ENCODE data around the gene TSPAN16. TPM values are rescaled to one million over a fixed set of nuclear protein-coding genes. Genes with fewer than 3 reads are reported as not detected.
A peak's percentile ranks its signal among the peaks of the same experiment; 100 is the strongest.

Gene TSPAN16
- total RNA-seq, 3 donors from 2014 or later (not counting 1 experiment from before 2014, with no cell fraction given), result not detected

DNA sequence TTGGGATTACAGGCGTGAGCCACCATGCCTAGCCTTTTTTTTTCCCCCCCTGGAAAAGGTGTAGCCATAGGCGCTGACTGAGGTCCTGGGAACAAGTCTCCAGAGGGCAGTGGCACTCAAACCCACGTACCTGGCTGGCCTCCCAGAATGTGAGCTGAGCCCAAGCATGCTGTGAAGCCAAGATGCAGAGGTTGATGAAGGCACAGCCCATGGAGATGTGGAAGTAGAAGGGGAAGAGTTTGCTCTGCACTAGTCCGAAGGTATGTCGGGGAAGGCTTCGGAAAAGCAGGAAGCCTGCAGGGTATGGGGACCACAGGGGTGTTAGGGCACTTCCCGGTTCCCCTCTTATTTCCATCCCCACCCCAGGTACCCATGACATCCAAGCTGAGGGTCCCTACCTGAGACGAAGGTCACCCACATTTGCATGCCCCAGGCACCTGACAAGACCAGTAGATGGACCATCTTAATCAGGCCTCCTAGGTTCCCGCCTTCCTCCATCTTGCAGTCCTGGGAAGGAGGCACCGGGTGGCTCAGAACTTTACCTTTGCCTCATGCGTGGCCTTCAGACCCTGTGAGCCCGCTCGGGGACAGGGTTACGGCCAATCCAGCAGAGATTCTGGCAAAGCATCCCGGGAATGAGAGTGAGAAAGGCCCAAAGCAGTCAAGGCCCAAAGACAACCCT lies 49.3 kb downstream of the TSPAN16 start:
- 74% methylated on average over 15 of the region's 15 CpGs for WGBS (ENCODE audit: insufficient coverage)

DNA sequence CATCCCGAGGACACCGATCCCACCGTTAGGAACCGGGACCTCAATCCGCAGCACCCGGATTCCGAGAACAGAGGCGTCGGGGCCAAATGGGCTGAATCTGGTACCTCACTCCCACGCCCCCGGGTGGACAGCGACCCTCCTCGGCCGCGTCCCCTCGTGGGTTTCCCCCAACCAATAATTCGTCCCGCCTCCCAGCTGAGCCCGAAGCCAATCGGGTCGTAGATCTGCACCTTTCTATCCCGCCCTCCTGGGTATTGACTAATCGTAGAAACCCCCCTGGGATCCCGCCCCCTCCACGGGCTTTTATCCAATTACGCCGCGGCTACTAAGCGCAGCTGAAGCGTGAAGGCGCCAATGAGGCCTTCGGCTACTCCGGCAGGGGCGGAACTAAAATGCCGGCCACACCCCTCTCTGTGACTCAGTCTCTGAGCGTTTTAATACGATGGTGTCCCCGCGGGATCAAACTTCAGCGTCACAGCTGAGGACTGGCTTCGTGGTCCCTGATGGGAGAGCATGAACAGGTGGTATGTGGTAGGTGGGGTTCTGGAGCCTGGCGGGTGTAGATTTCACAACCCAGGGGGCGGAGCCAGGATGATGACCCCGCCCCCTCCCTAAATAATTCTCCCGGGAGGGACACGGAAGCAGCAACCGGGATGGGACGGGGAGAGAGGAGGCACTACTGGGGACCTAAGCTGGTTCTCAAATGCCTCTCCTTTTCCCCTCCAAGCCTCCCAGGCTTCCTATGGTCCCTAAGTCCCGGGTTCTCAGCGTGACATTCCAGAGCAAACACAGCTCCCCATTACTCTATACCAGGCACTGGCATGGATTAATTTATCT lies 50.4 kb downstream of the TSPAN16 start, which contains the start of the genes CCDC159 and TMEM205:
CCDC159 (plus strand) TSS at position 416 of the 837 bp plus-strand sequence; CDS start at position 504, 88 bp downstream.
TMEM205 (minus strand) TSS at position 165 of the 837 bp plus-strand sequence. CDS start 649 bp downstream, outside the sequence.
- Histone ChIP-seq H3K9me3 (ENCODE audit: control insufficient read depth, insufficient read depth, low read length) (no peaks in the 10 kb centered on the region), H3K27me3 (ENCODE audit: control insufficient read depth, insufficient read depth, low read length) (no peaks in the 10 kb centered on the region), H3K4me1 (ENCODE audit: control insufficient read depth, insufficient read depth, low read length) (peaks cover 21% of the 10 kb centered on the region), H3K4me3 (ENCODE audit: low read length) (peak within 1 kb of the TSS; percentile 96), H3K27ac (ENCODE audit: low read length) (peak within 1 kb of the TSS; percentile 91), H3K36me3 (ENCODE audit: control insufficient read depth, insufficient read depth, low read length) (no peaks in the 10 kb centered on the region)
- no peaks in the 10 kb centered on the region for H3K36me3 Mint-ChIP-seq
- peak; percentile 92 to 98 (median 93) for ATAC-seq
- TF ChIP-seq CTCF (IDR thresholded peaks at IDR 0.05), result no peak
- H3K27ac Mint-ChIP-seq, result peak within 1 kb of the TSS; percentile 98
- peak; percentile 97 to 98 for DNase-seq
- intact Hi-C loops (cut with micrococcal nuclease), result loop anchor here (1.0 kb wide), 5 partner anchors 9 to 159 kb away; partner anchors contain the start of genes ODAD3, PLPPR2, PRKCSH and ZNF653
- no peaks in the 10 kb centered on the region for H3K9me3 Mint-ChIP-seq
- no peaks in the 10 kb centered on the region for H3K27me3 Mint-ChIP-seq (ENCODE audit: low read depth in 2 of 2)
- WGBS (ENCODE audit: insufficient coverage), result under 1% methylated on average over 50 of the region's 50 CpGs
- H3K4me1 Mint-ChIP-seq, result peaks cover 18 to 32% of the 10 kb centered on the region in 2 donors
- peak within 1 kb of the TSS; percentile 99 for H3K4me3 Mint-ChIP-seq

More for the DNA sequence above, 49.3 kb downstream of the TSPAN16 start:
- intact Hi-C loops (cut with micrococcal nuclease), result no loop called here
- H3K4me3 Mint-ChIP-seq, result peak overlapping the region; percentile 99
- Histone ChIP-seq H3K27me3 (ENCODE audit: control insufficient read depth, insufficient read depth, low read length) (no peaks in the 10 kb centered on the region), H3K4me3 (ENCODE audit: low read length) (peak overlapping the region; percentile 96), H3K36me3 (ENCODE audit: control insufficient read depth, insufficient read depth, low read length) (no peaks in the 10 kb centered on the region), H3K9me3 (ENCODE audit: control insufficient read depth, insufficient read depth, low read length) (no peaks in the 10 kb centered on the region), H3K27ac (ENCODE audit: low read length) (no peak overlapping the region), H3K4me1 (ENCODE audit: control insufficient read depth, insufficient read depth, low read length) (peaks cover 21% of the 10 kb centered on the region)
- TF ChIP-seq CTCF (IDR thresholded peaks at IDR 0.05), result no peak
- H3K27ac Mint-ChIP-seq, result peak overlapping the region; percentile 98
- H3K4me1 Mint-ChIP-seq, result peaks cover 18 to 32% of the 10 kb centered on the region in 2 donors
- no peaks in the 10 kb centered on the region for H3K36me3 Mint-ChIP-seq
- H3K27me3 Mint-ChIP-seq (ENCODE audit: low read depth in 2 of 2), result no peaks in the 10 kb centered on the region
- no peaks in the 10 kb centered on the region for H3K9me3 Mint-ChIP-seq
- DNase-seq (no peak), ATAC-seq (no peak)

DNA sequence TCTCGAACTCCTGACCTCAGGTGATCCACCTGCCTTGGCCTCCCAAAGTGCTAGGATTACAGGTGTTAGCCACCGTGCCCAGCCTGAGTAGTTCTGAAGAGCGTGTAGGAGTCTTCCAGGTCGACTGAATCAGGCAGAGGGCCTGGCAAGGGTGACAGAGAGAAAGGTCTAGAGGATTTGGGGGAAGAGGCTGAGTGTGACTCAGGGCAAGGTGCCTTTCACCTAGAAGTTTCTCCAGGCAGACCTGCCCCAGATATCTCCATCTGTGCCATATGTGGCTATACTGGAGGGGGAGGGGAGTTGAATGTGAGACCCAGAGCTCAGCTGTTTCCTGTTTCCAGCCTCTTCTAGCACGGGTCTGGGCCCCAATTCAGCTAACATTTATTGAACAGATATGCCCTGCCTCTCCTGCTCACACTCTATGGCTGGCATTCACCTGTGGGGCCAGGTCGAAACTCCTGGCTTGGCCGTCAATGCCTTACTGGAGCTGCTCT lies 51.6 kb downstream of the TSPAN16 start:
- Mint-ChIP-seq H3K27me3 (ENCODE audit: low read depth in 2 of 2) (no peaks in the 10 kb centered on the region), H3K4me1 (peaks cover 18 to 32% of the 10 kb centered on the region in 2 donors), H3K27ac (peak overlapping the region; percentile 98), H3K4me3 (peak overlapping the region; percentile 99), H3K36me3 (no peaks in the 10 kb centered on the region), H3K9me3 (no peaks in the 10 kb centered on the region)
- no peaks in the 10 kb centered on the region for H3K27me3 ChIP-seq (ENCODE audit: control insufficient read depth, insufficient read depth, low read length)
- H3K4me3 ChIP-seq (ENCODE audit: low read length), result no peak overlapping the region
- TF ChIP-seq CTCF (IDR thresholded peaks at IDR 0.05), result no peak
- H3K4me1 ChIP-seq (ENCODE audit: control insufficient read depth, insufficient read depth, low read length), result peaks cover 21% of the 10 kb centered on the region
- no peaks in the 10 kb centered on the region for H3K36me3 ChIP-seq (ENCODE audit: control insufficient read depth, insufficient read depth, low read length)
- ATAC-seq (no peak), DNase-seq (no peak)
- H3K27ac ChIP-seq (ENCODE audit: low read length), result no peak overlapping the region
- intact Hi-C loops (cut with micrococcal nuclease), result no loop called here
- 76% methylated on average over 7 of the region's 7 CpGs for WGBS (ENCODE audit: insufficient coverage)
- H3K9me3 ChIP-seq (ENCODE audit: control insufficient read depth, insufficient read depth, low read length), result no peaks in the 10 kb centered on the region

Data from natural killer cell (primary cell).